Activated CD4-positive, alpha-beta T cell treated with anti-CD3 and anti-CD28 coated beads for 1 hour (primary cell): ENCODE data around the gene DAAM1.

Experiments
- DNase-seq: peaks from one replicate; pipeline ENCODE4 v3.0.0-alpha.2; 2020

DAAM1 gene

DNA sequence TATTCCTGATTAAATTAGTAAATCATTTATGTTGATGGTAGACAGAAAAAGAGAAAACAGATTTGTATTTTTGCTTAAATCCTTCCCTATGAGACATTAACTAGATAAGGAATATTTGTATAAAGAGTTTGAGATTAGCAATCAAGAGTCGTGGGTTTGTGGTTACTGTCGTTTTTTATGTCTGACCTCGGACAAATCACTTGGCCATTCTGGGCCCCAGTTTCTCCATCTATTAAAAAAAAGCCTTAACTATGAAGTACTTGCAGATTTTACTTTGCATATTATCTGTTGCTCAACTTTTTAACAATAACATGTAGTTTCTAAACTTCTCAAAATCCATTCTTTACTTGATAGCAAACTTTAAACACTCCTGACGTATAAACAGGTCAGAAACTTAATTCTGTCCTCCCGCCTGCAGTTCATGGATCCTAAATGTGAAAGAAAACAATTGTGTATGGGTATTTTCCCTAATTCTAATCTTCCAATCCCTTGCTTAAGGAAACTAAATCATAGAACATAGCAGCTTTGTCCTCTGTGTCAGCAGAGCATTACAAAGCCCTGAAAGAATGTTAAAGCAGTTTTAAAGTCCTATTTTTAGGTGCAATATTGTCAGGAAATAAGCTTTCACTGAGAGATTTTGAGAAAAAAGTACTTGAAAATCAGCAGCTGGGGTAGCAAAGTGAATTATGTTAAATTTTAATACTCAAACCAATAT, 158.5 kb downstream of the DAAM1 start:
- no peak for DNase-seq

DNA sequence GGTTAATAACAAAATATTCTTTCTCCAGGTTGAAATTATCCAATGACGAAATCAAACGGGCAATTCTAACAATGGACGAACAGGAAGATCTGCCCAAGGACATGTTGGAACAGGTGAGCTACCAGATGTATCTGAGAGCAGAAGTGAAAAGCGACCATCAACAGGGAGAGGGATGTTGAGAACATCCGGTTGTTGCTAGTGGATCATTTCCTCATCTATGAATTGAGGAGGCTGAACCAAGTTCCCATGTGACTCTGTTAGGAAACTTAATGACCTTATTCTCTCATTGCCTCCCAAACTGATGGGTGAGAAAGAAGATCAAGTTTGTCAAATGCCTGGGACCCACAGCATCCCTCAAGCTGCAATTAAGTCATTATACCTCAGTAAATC, 159.0 kb downstream of the DAAM1 start:
- DNase-seq = no peak

DNA sequence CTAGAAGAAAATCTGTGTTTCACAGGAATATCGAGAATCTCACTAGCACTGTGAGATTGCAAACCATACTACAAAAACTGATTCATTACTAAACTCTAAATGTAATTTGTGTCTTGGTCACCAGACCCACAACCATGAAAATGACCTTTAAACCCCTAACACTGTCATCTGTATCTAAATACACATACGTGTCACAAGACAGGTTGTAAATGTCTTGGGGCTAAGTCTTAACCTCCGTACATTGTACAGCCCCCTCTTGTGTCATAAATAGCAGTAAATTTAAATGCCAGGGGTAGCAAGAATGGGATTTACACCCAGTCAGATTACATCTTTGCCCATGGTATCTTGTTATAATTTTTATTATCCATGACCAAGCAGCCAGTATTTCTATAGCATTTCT, 159.4 kb downstream of the DAAM1 start:
- no peak for DNase-seq

DNA sequence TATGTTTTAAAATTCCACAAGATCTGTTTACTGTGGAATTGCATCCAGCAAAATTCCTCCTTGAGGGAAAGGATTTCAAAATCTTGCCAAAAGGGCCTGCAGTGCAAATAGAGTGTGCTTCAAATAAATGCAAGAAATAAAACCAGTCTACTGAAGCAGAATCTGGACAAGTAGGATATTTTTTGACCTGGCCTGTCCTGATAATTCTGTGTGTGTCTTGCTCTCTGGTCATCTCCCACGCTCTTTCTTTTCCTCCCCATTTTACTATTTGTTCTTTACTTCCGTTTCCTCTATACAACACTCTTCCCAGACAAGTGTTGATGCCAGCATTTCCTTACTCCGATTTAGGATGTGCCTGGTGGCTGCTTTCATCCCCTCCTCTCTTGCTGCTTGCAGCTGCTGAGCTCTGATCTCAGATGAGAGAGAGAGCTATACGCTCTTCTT, 160.8 kb downstream of the DAAM1 start:
- no peak for DNase-seq

DNA sequence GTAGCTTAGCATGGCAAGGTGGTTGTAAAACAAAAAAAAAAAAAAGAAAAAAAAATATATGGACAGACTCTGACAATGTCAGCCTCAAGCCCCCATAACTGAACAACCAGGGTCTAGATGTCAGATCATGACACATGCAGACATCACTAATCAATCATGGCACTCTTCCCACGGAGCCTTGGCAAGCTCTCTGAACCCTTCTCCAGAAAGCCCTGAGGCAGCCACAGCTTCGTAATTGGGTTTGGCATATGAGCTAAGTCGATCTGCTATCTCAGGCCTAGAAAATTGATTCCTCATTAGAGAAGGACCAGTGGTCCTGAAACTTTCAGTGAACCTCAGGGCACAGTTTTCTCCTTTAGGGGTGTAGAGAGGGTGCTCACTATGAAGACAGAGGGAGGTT, 164.5 kb downstream of the DAAM1 start:
- DNase-seq = no peak

DNA sequence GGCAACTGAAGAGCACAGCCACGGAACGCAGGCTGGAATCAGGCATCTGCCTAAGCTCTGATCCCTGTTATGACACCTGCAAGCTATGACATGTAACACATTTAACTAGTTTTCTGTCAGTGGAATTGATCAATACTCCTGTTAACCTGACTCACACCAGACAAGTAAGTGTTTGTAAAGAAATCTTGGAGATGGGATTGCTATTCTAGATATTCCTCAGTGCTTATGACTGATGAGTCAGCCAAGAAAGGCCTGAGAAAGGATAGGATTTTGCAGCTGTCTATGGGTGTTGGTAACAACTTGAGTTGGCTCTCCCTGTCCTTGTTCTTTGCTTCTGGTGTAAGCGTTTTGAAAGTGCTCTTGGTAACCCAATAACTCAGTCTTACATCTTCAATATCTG, 166.2 kb downstream of the DAAM1 start:
- DNase-seq = no peak

DNA sequence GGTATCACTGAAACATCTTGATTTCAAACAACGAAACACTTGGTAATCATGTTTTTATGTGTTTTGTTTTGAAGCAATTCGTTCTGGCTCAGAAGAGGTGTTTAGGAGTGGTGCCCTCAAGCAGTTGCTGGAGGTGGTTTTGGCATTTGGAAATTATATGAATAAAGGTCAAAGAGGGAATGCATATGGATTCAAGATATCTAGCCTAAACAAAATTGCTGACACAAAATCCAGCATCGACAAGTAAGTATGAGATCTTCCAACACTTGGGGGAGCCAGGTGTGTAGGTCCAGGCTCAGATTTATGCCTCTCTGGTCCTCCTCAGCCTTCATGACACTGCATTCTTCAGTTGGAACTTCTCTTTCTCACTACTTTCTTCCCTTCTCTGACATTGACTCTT, 166.6 kb downstream of the DAAM1 start:
- DNase-seq = no peak

DNA sequence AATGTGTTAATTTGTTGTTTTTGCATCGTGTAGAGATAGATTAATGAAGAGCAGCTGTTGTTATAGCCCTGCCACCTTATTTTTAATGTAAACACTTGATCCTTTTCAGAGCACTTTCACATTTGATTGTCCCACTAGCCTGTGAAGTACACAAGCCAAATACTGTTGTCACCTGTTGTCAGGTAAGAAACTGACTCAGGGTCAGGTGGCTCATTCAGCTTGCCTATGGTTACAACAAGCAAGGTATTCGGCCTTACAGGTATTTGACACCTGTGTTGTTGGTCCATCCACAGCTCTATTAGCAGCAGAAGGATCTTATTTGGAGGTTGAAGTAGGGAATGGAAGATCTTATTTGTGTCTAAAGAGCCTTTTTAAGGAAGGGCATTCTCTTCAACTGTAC, 167.8 kb downstream of the DAAM1 start:
- no peak for DNase-seq

DNA sequence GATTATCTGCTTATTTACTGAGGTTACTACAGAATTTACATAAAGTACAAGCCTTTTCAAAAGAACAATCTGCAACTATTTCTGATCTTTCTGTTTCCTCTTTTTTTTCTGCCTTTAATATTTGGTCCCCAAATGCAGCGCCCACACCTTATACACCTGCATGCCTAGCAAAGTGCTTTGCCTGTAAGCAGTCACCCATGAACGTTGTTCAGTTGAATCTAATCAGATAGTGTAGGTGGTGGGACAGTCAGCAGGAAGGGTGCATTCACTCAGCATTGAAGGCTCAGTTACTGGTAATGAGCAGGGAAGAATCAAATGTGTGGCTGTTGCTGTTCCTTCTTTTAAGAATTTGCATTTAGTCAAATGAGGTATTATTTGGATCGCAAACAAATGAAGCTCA, 168.3 kb downstream of the DAAM1 start:
- DNase-seq = no peak

DNA sequence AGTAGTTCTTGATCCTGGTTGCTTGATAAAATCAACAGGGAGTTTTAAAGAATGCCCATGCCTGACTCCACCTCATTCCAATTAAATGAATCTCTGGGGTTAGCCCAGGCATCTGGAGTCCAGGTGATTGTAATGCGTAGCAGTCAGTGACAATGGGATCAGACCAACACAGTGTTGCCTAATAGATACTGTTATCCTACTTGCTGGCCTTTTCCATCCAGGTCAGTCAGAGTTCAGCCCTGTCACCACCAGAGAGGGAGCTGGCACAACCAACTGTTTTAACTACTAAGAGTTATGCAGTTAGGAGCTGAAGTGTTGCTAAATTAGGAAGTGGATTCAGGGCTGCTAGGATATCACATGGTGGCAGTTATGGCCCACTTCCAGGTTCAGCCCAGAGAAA, 169.6 kb downstream of the DAAM1 start:
- no peak for DNase-seq

DNA sequence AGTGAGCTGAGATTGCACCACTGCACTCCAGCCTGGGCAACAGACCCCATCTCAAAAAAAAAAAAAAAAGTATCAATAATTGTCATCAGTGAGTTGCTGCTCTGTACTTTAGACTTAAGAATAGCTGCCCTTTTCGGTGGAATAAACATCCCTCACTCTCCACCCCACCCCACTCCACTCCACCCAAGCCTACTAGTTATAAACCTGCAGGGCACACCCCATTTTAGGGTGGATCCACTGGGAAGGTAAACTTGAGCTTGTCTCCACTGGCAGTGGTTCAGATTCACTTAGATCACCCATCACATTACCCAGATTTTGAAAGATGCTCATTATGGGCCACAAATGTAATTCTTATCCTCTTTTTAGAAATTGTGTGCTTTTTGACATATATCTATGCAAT, 170.3 kb downstream of the DAAM1 start:
- DNase-seq = no peak

DNA sequence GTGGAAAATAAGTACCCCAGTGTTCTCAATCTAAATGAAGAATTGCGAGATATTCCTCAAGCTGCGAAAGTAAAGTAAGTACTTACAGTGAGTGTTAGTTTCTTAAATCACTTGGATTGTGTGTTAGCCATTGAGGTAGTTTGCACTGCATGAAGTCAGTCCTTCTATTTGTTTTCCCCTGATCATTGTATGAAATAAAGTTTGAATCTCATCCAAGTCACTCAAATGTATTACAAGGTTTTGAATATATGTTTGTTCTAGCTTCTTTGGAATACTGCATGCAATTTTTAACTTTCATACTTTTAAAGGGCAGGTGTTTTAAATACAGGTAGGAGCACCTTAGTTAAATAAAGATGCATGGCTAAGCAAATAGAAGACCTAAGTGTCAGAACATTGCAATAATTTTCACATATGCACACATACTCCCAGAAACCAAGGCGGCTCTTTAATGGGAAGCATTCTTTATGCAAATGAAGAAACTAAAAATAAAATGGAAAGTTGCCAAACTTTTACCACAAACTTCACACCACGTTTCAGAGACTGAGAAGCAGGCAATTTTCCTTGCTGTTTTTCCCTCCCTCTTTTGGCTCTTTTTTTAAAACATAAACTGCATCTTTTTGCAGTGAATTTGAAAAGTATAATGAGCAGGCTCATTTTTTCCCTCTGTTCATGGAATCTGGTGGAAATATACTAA, 171.1 kb downstream of the DAAM1 start:
- DNase-seq = no peak

DNA sequence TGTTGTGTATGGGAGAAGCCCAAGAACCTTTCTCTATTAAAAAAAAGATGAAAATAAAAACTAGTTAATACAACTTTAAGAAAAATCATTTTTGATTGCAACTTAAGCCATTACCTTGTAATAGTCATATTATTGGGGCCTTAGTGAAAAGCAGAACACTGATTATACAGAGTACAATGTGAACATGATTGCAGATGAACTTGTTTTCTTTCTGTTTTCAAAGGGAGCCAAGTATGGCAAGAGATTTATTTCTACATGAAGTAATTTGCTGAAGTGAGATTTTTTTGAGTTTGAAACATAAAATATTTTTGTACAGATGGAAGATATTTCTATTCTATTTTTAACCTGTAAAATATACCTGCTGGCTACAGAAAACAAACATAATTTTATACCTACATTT, 171.8 kb downstream of the DAAM1 start:
- no peak for DNase-seq

DNA sequence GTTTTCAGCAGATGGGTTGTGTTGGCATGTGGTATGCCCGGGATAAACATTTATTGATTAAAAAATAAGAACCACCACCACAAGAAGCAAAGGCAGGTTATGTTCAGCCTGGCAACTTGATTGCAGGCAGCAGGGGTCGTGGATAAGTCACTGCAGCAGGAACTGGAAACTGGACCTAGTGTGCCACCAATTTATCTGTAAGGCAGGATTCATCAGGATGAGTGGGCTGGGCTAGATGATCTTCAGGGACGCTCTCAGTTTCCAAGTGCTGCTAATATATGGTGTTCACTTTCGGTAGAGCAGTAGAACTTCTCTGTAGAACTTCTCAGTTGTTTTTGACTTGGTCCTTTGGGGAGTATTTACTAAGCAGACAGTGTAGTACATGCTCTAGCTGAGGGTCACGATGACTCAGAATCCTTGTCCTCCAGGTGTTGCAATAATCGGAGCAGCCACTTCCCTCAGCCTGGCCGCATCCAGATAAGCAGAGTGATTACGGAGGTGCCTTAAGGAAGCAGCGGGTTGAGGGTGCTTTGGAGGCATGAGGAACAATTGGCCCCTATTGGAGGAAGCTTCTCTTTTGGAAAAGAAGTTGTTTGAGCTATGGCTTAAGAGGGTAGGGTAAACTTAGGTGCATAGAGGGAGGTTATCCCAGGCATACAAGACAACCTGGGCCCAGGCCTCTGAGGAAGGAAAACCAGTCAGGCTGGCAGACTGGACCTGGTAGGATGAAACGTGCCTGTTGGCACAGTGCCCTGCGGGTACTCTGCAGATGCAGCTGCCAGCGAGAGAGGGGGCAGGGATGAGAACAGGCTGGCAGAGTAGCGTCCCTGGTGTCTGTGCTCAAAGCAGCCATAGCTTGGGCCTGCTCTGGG, 172.7 kb downstream of the DAAM1 start:
- no peak for DNase-seq

DNA sequence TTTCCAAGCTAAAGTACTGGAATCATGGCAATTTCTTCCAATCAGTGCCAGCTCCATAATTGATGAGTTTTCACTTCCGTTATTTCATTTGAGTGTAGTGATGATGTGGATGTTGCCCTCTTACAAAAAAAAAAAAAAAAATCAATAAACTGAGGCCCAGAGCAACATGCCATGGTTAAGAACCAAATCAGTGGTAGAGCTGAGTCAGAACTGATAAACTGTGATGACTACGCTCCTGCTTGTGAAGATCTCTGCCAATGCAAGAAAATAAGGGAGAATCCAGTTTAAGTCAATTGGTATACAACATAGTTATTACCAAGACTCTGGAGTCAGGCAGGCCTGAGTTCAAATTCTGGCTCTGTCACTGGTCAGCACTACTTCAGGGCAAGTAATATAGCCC, 174.0 kb downstream of the DAAM1 start:
- no peak for DNase-seq

DNA sequence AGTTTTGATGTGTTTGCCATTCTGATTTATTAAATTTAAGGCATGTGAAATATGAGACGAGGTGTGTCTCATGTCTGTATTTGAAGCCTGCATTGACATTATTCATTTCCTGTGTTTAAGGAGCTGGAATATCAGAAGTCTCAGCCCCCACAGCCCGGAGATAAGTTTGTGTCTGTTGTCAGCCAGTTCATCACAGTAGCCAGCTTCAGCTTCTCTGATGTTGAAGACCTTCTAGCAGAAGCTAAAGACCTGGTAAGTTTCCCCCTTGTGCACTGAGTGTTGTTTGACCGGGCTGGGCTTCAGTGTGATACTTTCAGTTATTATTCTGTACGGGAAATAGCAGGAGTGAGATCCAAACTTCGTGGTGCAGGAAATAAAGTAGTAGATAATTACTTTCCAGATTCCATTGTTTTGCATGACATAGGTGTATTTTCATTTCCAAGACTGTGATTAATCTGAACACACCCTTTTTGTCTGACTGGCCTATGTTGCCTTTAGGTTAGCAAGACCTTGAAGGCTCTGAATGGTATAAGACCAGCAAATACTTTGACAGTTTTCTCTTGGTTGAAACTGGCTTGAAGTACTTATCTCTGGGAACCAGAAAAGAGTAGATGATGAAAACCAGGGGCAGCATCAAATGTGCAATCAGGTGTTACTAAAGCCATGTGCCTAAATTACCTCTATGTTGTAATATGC, 175.2 kb downstream of the DAAM1 start:
- no peak for DNase-seq

DNA sequence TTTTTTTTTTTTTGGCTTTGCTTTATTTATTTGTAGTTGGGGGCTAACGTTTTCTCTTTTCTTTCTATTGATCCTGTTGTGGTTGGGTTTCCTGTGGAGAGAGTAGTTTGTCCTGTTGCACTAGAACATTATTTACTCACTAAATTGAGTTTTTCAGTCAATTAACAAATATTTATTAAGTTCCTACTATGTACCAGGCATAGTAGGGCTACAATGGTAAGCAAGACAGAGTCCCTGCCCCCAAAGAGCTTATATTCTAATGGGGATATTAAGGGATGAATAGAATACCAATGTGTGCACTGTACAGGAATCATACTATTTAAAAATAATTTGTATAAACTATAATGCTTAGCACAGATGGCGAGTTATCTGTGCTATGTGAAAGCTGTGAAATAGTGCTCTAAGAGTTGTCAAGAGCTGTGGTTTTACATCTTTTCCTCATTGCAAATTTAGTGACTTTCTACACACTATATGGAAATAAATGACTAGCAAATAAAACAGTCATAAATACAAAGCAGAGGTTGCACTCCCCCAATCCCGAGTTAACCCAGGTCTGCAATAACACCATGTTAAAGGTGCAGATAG, 181.8 kb downstream of the DAAM1 start:
- no peak for DNase-seq

DNA sequence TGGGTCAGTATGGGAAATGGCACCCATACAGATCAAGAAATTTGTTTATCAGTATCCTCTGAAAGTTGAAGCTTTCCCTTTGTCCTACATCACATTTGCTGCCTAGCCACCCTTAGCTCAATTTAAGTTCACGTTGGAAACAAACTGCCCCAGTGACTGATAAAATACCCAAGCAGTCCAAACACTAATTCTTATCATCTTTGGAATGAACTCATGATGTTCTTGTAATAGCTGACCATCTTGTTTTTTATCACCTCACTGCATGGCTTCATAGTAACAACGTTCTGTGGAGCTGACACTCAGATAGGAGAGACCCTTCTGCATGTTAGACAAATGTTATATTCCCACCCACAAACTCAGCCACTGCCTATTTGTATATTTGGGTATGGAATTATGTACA, 183.3 kb downstream of the DAAM1 start:
- DNase-seq = no peak

DNA sequence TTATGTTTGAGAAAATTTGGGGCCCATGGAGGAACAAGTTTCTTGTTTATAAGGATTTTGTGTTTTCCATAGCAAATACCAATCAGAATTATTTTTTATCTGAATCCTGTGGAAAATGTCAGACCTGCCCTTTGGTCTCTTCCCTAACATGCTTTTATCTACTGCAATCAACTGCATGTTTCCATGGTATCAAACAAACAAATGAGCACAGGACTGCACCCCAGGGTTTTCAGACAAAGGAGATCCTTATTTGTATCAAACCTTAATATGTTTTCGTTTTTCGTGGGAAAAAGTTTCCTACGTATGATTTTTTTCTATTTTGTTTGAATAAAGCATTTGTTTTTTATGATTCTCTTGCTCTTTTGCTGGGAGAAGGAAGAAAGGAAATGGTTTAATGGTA, 185.6 kb downstream of the DAAM1 start:
- no peak for DNase-seq

DNA sequence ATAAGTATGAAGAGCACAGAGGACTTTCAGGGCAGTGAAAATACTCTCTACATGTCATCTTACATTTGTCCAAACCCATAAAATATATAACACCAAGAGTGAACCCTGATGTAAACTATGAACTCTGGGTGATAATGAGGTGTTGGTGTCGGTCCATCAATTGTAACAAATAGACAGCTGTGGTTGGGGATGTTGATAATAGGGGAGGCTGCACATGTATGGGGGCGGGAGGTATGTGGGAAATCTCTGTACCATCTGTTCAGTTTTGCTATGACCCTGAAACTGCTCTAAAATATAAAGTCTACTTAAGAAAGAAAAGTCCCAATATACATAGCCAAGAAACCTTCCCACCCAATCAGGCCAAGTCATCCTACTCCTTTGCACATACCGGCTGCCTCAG, 188.2 kb downstream of the DAAM1 start:
- no peak for DNase-seq

DNA sequence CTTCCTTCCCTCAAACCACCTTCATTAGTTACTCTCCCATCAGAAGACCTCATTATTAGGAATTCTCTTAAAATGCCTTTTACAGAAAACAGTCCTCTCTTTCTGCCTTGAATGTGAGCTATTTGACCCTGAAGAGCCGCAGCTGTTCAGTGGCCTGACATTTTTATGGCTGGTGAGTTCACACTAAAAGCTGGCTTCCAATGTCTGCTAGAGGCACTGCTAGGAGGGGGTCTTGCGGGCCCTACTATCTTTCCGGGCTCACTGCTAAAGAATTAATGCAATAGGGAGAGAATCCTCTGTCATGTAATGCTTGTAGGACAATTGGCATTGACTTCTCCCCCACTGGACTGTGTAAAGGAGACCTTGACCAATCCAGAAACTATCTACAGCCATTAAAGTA, 189.0 kb downstream of the DAAM1 start:
- no peak for DNase-seq

DNA sequence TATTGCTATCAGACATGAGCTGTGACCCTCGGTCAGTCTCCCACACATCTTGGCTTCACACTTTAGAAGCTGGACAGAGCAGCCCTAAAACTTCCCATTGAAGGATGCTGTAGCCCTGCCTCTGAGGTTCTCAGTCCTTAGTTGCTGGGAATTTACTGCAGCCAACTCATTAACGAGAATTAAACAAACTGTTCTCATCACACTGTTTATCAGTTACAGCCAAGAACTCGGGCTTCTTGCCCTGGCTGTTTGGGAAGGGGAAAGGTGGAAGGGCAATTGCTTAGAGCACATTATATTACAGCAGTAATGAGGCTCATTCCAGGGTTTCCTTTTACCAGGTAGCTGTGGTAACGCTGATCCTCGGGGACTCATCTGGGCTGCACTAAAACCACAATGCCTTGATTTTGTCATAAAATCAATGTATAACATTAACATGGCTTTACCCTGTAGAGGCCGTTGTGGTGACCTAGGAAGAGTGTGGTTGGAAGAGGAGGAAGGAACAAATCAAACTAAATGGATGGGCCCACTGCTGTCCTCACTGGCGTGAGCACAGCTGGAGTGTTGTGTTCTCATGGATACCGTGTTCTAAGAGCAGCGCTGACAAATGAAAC, 189.6 kb downstream of the DAAM1 start:
- no peak for DNase-seq
